Activated CD4-positive, alpha-beta T cell treated with anti-CD3 and anti-CD28 coated beads, Interleukin-10, Interleukin-2, amounts not matched to agents 100 ng/mL and 50 ng/mL, durations not matched to agents 16 hours and 8 hours (primary cell): Measurements from ENCODE around the gene NMRK1.

Source experiments
- DNase-seq: peaks from one replicate; pipeline ENCODE4 v3.0.0-alpha.2; 2020

The NMRK1 gene

DNA sequence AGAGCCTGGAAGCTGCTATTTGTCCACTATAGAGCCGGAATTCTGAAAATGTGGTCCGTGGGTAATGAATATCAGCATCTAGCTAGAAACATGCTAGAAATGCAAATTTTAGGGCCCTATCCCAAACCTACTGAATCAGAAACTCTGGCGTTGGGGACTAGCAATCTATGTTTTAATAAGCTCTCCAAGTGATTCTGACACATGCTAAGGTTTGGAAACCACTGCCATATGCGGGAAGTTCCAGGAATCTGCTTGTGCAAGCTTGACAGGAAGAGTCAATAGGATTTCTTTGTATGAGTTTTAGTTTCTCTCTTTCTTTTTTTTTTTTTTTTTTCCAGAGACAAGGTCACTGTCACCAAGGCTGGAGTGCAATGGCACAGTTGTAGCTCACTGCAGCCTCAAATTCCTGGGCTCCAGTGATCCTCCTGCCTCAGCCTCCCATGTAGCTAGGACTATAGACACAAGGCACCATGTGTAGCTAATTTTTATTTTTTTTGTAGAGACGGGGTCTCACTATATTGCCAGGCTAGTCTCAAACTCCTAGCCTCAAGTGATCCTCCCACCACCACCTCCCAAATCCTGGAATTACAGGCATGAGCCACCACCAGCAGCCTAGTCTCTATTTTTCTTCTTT, 33.5 kb downstream of the NMRK1 start:
- no peak for DNase-seq

DNA sequence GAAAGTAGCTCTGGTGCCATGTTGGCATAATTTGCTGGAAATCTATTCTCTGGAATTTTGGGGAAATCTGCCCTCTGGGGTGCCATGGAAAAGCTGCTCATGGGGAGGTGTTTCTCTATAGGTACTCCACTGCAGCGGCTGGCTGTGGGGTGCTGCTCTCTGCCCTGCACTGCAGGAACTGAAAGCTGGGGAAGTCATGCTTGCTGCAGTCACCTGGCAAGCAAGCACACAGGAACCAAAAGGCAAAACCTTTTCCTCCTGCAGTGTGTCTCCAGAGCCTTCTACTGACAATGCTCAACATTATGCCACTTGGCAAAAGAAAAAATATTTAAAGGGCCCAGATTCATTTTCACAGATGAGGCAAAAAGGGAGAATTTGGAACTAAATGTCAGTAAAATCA, 34.1 kb downstream of the NMRK1 start:
- no peak for DNase-seq

DNA sequence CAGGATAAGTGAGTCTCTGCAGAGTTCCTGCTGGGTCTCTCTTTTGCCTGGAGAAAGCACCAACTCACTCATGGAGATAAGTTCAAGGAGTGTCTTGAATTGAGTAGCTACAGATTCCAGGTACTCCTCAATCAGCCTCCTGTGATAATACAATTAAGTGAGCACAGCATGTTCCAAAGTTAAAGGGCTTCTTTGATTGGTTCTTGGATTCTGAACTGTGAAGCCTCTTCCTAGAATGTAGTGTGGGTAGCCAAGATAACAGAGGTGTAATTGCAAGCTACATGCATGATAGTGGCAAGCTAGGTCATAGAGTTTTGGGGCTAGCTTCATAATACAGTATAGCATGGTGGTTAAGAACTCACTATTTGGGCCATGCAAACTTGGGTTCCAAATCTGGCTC, 36.7 kb downstream of the NMRK1 start:
- DNase-seq = no peak

DNA sequence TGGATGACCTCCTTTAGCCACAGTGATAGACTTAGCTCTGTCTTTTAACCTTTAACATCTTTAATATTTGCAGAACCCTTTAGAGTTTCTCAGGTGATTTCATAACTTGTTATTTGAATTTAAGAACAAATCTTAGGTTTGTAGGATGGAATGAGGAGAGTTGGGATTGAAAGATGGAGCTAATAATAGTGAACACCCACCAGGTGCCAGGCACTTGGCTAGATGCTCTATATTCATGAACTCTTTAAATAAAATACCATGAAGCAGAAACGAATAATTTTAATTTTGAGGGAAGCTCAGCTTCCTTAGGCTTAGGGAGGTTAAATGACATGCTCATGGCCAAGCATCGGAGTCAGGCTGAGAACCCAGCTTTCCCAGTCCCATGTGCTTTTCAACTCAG, 40.4 kb downstream of the NMRK1 start:
- no peak for DNase-seq

DNA sequence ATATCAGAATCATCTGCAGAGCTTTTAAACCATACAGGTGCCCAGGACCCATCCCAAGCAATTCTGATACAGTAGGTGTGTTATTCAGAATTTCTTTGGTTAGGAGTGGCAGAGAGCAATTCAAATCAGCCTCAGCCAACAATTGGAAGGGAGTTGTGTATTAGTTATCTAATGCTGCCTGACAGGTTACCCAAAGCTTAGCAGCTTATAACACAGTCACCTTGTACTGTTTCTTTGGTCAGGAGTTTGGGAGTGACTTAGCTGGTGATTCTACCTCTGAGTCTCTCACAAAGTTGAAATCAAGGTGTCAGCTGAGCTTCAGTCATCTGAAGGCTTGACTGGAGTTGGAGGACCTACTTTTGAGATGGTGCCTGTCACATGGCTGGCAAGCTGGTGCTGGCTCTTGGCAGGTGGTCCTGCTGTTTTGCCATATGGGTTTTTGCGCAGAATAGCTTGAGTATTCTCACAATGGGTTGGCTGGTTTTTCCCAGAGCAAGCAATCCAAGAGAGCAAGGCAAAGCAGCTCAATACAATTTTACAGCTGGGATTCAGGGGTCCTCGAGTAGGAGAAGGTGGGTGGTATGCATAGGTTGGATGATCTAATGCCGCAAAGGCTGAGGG, 41.1 kb downstream of the NMRK1 start:
- no peak for DNase-seq

DNA sequence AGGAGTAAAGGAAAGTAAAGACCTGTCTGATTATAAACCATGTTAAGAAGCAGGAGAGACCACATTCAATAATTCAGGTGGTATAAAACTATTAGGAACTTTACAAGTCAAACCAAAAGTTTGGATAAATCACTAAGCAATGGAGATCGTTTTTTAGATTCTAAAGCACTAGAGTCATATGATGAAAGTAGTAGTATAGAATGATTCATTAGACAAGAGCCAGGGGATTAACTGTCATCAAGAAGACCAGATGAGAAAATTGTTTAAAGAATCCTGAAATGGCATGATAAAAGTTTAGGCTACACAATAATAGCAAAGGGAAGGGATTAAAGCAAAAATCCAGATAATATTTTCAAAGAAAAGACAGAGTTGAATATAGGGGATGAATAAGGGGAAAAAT, 46.9 kb downstream of the NMRK1 start:
- no peak for DNase-seq

DNA sequence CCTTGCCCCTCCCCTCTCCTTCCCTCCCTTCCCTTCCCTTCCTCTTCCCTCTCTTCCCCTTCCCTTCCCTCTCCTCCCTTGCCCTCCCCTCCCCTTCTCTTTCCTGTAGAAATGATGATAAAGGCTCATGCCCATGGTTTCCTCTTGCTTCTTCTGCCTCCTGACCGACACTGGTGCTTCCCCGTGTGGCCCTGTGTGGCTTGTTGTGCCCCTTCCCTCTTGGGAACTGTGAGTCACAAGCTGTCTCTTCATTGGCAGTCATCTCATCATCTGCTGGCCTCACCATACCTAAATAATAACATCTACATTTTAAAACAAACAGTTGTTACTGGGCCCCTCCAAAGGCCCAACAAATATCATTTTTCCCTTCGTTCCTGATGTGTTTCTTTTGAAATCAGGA, 48.2 kb downstream of the NMRK1 start:
- DNase-seq = peak; percentile 13

DNA sequence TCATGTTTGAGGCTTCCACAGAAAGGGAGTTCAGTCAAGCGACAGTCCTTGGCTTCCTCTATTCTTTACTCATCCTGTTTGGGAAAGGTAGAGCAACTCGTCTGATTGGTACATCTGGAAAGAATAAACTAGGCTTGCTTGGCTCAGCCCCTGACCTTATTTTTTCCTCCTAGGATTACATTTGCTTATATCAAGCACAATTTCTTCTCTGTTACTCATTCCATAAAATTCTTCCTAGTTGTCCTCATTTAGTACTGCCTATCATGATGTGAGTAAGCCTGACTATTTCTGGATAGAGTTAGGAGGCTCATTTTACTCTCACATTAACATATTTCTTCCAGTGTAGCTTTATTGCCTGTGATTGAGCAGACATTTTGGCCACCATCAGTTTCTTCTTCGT, 48.9 kb downstream of the NMRK1 start:
- no peak for DNase-seq

DNA sequence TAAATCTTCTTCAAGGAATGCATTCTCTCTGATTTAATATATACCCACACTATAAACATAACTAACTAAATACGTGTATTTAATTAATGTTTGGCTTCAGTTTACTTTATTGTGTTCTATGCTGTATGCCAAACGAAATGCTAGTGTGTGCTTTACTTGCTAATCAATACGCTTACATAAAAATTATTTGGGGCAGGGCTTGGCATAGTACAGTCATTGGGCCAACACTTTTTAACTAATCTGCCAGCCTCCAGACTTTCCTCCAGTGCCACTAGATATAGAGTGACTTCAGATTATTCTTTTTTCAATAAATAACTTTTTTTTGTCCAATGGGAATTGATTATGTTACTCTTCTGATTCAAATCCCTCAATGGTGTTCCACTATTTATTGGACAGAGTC, 51.2 kb downstream of the NMRK1 start:
- DNase-seq = no peak

DNA sequence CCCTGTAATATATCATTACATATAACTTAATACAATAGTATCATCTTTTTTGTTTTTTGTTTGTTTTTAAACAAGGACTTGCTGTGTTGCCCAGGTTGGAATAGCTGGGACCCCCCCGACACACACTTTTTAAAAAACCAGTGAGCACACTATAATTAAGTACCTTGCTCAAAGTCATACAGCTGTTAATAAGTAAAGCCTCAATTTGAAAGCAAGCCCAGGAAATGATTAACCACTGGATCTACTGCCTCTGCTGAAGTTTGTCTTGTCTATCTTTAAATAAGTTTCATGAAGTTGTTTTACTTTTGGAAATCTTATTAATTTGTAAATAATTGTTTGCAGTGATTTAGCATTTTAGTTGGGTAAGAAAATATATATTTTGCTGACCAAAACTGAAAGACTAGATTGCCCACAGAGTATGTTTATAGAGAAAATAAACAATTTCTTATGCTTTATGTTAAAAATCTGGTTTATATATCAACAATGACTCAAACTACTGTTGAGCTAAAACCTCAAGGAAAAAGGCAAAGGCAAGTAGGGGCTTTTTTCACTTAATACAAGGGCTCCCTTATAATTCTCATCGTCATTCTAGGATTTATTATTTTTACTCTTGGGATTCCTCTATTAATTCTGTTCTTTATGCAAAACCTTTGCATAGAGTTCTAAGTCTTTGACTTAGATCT, 54.0 kb downstream of the NMRK1 start:
- DNase-seq = no peak

DNA sequence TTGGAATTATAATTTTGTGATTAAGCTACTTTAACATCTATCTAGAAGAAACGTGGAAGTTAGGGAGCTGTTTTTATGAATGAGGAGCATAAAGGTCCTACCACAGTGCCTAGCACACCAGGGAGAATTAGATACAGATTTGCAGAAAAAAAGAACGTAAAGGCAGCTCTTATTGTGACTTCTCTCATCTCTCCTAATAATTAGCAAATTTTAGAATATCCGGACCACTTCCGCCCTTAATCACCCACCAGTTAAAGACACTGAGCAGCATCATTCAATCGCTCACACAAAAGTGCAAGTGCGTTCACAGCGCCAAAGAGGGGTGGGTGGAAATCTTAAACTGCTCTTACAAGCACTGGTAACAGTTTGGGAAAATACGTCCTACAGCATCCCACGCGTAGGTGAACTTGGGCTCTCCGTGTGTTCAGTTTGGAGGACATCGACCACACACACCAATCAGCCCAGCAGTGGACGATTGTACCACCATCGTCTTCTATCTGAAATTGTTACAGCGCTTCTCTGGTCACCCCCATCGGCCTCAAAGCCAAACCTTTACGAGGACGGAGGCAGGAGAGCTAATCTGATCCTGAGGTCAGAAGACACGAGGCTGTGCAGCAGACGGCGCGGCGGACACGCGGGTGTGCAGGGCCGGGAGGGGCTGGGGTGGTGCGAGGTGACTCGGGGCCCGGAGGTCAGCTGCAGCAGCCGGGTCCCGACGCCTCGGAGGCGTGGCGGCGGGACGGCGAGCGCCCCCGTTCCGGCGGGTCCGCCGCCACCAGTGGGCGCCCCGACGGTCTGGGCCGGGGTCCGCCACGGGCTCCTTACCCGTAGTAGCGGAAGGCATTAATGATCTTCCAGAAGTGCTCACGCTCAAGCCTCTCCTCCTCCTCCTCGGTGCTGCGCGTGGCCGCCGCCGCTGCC, 60.5 kb downstream of the NMRK1 start:
- DNase-seq = peak; percentile 68

DNA sequence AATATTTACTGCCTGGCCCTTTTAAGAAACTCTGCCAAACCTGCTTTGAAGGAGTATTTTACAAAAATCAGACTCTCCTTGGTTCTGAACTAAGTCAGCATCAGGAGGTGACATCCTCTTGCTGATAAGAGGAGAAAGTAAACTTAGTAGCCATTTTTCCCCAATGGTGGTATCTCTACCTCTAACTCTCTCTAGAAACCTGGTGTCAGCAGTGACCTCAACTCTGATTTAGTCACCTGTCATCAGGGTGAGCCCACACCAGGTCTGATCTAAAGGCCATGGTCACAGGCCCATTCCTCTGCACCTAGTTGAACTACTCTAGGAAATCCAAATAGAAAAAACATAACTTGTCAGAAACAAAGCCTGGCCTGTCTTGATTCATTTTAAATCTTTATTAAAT, 64.1 kb downstream of the NMRK1 start:
- DNase-seq = peak; percentile 57

DNA sequence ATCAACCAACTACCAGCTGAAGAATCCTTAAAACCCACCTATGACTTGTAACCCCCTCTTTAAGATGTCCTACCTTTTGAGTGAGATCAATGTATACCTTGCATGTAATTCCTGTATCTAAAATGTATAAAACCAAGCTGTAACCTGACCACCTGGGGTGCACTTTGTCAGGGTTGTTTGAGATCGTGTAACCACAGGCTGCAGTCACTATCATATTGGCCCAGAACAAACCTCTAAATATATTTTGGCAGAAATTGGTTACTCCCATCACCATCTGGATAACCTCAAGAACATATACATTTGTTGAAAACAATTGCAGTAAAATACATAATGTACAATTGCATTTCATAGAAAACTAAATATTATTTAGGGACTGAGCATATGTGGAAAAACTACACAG, 68.3 kb downstream of the NMRK1 start:
- no peak for DNase-seq

DNA sequence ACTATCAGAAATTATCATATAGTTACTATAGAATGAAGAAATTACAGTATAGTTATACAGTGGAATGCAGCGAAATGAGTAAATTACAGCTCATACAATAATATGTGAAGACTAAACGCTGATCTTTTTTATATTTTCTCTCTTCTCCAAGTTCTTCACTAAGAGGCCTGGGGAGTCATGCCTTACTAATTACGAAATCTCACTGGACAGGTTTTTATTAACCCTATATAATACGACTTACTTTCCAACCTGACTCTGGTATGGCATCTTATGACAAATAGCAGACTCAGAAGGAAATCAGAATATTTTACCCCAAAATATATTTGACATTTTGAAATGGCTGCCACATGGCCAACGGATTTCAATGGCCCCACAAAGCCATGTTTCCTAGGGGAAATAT, 68.9 kb downstream of the NMRK1 start:
- DNase-seq = no peak

DNA sequence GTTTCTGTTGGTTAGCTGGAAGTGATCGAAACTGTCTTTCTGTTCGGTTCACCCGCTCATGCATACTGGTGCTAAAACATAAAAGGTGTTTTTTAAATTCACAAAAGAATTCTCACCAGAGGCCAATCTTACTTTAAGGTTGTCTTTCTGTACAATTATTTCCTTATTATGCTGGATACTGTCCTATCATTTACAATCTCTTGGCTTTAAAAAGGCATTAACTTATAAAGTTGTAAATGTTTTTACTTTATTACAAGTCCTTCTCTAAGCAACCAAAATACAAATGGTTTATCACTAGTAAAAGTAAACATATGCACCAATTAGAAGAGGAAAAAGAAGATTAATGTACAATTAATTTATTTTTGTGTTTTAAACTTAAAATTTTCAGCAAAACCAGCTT, 70.6 kb downstream of the NMRK1 start:
- DNase-seq = no peak

DNA sequence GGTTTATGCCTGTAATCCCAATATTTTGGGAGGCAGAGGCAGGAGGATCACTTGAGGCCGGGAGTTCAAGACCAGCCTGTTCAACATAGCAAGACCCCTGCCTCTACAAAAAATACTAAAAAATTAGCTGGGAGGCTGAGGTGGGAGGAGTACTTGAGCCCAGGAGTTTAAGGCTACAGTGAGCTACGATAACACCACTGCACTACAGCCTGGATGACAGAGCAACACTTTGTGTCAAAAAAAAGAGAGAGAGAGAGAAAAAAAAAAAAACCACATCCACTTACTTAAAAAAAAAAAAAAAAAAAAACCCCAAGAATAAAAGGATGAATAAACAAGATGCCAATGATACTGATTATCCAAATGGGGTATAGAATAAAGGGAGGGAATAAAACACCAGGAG, 74.2 kb downstream of the NMRK1 start:
- DNase-seq = no peak
